Peyer's patch (tissue), 4 donors: ENCODE data around the gene NOB1.

Experiments
- CTCF ChIP-seq, 6 experiments: fragments of 450-650 bp in 4 of 6; fragments of 200-600 bp in 2 of 6; sonication (generic) in 1 of 6; IDR thresholded peaks; one replicate each; pipeline ENCODE4 v1.5.1; 2017 to 2019; ENCODE audit warnings: antibody characterized with exemption in 6 of 6, mild to moderate bottlenecking in 3 of 6, moderate library complexity in 1 of 6
- POLR2A ChIP-seq, 2 donors: fragments of 450-650 bp; IDR thresholded peaks; one replicate each; pipeline ENCODE4 v1.5.1; 2017; ENCODE audit warnings: antibody characterized with exemption in 2 of 2, mild to moderate bottlenecking in 2 of 2, moderate library complexity in 2 of 2

- TF ChIP-seq POLR2A (IDR thresholded peaks at IDR 0.05) = no peak
- TF ChIP-seq CTCF (IDR thresholded peaks at IDR 0.05) = no peak
Observed at GRCh38 chr16:69768666-69769065, 13.9 kb upstream of the NOB1 start.
